NCI-H2171 treated with DMSO at 0.1 percent for 48 hours (cell line): ENCODE results near the gene FOXP1.

Source experiments
- DNase-seq: peaks from one replicate; lab custom pipeline; 2025; lab: John Stamatoyannopoulos, UW

The FOXP1 gene

GRCh38 chr3:71305231-71306206, 278.0 kb downstream of the FOXP1 start:
- peak; percentile 47 for DNase-seq

DNA sequence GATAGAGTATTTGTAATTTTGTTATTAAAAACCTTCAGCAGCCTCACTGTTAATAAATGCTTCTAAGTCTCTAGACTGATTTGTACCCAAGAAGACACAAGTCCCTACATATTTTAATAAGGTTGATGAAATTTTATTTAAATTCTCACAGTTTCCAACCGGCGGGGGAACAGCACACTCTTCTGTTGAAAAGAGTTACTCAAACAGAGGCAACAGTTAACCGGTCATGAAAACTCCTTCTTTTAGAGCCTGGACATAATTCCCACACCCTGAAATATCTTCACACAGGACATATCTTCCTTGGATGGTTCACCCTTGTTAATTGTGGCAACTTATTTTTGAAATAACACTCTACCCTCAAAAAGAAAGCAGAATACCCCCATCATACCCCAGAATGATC, 278.8 kb downstream of the FOXP1 start:
- no peak for DNase-seq

DNA sequence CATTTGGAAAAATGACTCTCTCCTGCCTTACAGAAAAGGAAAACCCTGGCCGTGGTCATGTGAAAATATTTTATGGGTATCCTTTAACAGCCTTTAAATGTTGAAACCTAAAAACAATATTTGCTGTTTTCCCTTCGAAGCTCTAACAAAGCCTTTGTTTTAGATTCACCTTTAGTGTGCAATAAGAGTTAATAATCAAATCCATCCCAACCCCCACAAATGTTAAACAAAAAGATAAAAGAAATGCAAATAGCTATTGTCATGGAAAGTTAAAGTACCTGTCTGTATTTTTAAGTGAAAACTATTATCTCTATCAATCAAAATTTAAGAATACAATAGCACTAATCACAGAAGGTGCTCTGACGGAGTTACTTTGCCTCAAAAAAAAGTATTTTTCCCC, 279.3 kb downstream of the FOXP1 start:
- no peak for DNase-seq

GRCh38 chr3:71303627-71304200, 279.8 kb downstream of the FOXP1 start:
- DNase-seq: no peak

DNA sequence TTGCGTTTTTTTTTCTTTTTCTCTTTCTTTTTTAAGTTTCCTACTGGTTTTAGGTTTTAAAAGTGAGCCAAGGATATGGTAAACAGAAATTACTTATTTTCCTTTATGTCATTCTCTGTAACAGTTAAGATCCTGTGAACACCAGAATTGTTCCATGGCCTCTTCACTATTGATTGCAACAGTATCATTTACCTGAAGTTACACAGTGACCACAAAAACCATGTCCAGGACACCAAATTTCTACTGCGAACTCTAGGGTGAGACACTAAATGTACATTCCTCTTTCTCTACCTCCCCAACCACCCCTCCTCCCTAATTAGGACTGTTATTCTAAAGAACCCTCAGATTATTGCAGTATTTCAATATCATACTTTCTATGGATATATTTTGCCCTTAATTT, 280.9 kb downstream of the FOXP1 start:
- no peak for DNase-seq

DNA sequence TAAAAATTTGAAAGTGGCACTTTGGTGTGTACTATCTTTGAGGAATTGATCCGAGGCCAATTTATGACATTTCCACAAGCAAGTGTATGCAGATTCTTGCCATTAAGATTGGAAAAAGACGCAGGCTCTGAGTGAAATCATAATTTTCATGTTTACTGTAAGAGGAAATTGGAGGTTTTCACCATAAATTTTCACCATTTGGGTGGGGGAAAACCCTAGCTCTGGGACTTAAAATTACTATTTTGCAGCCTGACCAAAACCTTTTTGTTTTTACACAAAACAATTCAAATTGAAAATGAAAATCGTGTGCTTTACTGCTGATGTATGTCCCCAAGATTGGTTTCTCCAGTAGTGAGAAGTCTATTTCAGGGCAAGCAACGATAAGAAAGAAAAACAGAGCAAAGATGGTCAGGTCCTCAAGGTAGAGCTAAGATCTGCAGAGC, 282.6 kb downstream of the FOXP1 start:
- DNase-seq: no peak

DNA sequence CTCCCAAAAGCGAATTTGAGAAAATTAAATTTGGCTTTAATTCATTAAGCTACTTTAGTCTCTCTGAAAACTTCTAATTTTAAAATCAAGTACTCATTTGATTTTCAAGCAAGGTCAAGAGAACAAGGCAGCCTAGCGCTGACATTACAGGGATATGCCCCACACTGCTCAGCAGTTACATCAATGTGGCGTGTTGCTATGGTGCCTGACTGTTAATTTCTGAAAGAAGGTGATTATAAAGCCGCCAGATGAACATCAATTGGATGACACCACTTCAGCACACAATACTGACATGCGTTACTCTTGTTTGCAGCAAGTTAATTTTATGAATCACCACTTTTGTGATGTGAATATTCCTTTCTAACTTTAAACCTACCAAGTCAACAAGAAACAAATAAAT, 284.4 kb downstream of the FOXP1 start:
- DNase-seq: no peak

- DNase-seq: no peak
These were observed 288.6 kb downstream of the FOXP1 start for GRCh38 chr3:71294919-71295318.

GRCh38 chr3:71290301-71290700, 293.2 kb downstream of the FOXP1 start:
- no peak for DNase-seq

DNA sequence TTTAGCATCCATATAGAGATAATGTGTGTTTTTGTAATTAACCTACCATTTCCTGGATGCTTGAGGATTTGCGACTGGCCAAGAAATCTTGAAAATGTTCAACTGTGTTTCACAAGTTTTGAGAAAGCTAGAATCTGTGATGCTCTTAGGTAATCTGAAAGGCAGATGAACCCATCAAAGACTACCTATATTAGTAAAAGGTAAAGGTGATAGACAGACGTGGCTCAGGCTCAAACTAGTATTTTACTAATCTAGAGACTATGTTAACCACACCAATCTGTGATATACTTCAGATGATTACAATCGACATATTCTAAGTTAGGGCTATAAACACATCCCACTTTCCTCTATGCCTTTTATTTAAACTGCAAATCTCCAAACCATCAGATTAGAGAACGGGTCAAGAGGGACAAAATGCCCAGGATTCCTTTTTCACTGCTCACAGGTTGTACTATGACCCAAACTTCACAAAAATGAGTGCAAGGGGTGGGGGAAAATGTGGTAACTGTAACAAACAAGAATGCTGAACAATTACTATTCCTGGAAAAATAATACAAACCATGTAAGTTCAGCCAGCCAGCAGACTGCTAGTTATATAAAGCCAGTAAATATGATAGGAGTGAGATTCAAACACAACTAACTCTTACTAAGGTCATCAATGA, 295.1 kb downstream of the FOXP1 start:
- no peak for DNase-seq

- DNase-seq: no peak
These were observed 298.4 kb downstream of the FOXP1 start for GRCh38 chr3:71285086-71285485.

DNA sequence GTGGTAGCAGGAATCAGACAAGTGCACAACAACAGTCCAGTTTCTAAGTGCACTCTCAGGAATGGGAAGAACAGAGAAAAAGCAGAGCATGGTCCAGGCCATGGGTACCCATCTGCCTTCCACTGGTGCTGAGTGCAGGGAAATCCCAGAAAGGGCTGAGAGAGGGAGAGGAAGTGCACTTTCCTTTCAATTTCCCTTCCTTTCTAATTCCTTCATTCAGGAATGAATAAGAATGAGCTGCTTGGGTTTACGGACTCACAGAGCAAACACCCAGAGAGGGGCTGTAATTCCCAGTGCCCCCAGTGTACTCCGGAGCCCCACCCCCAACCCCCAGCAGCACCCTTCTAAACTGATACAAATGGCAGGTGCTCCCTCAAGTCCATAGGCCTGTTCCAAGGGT, 300.6 kb downstream of the FOXP1 start:
- DNase-seq: no peak

GRCh38 chr3:71281280-71281679, 302.2 kb downstream of the FOXP1 start:
- DNase-seq: no peak

- no peak for DNase-seq
These were observed 306.2 kb downstream of the FOXP1 start for GRCh38 chr3:71277341-71277740.

DNA sequence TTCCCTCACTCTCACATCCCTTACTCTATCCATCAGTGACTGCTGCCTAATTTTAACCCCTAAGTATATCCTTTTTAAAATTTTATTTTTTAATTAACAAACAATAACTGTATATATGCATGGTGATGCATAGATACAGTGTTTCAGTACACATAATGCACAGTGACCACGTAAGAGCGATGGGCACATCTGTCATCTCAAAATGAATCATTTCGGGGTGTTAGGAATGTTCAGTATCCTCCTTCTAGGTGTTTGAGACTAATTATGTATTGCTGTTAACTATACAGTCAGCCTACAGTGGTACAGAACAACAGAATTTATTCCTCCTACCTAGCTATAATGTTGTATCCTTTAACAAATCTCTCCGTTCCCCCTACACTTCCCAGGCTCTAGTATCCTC, 307.0 kb downstream of the FOXP1 start:
- DNase-seq: no peak

GRCh38 chr3:71273453-71273852, 310.1 kb downstream of the FOXP1 start:
- no peak for DNase-seq

DNA sequence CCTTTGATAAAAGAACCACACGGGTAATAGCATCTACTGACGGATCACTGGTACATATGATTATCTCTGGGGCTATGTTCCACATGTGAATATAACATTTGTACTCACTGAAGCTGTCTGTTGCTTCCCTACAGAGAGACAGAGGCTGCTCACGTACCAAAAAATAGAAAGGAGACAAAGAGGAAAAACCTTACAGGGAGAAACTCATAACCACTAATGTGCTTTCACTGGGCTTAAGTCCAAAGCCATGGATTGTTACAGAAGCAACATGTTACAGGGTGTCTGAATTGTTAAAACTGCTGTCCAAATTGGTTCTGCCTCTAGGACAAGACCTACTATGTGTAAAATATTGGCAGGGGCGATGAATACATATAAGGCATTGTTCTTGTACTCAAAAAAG, 311.9 kb downstream of the FOXP1 start:
- no peak for DNase-seq

- no peak for DNase-seq
These were observed 313.6 kb downstream of the FOXP1 start for GRCh38 chr3:71269906-71270305.

- no peak for DNase-seq
These were observed 315.0 kb downstream of the FOXP1 start for GRCh38 chr3:71268462-71268999.

- DNase-seq: no peak
These were observed 316.7 kb downstream of the FOXP1 start for GRCh38 chr3:71266875-71267274.

- DNase-seq: no peak
These were observed 318.1 kb downstream of the FOXP1 start for GRCh38 chr3:71265365-71265915.

- DNase-seq: no peak
These were observed 318.7 kb downstream of the FOXP1 start for GRCh38 chr3:71264840-71265239.
